HepG2 (cell line): ENCODE results near the gene PCYT2. TPM values are rescaled to one million over a fixed set of nuclear protein-coding genes. Genes with fewer than 3 reads are reported as not detected.

Experiments used
- ARNTL ChIP-seq: sonication (generic); formaldehyde crosslinking; IDR thresholded peaks from 2 replicates; pipeline ENCODE4 v1.4.0; 2020; ENCODE audit warnings: mild to moderate bottlenecking, missing genetic modification reagents
- DNMT1 ChIP-seq: sonication (generic); formaldehyde crosslinking; IDR thresholded peaks from 2 replicates; pipeline ENCODE4 v1.5.1; 2020; ENCODE audit warnings: mild to moderate bottlenecking, missing genetic modification reagents
- FOXA1 ChIP-seq, 2 experiments: fragments of 450-650 bp in 1 of 2; sonication (generic) in 1 of 2; formaldehyde crosslinking in 1 of 2; IDR thresholded peaks; 2 replicates each; pipeline versions ENCODE4 v1.4.0 to v1.6.1; 2016 to 2020; ENCODE audit warnings: missing genetic modification reagents in 1 of 2
- HNRNPK ChIP-seq: fragments of 200-400 bp; formaldehyde crosslinking; IDR thresholded peaks from 2 replicates; pipeline ENCODE4 v1.6.1; 2018; ENCODE audit warnings: low read length, low read depth, moderate library complexity, mild to moderate bottlenecking; ENCODE audit not compliant: poor library complexity, severe bottlenecking
- JARID2 ChIP-seq: sonication (generic); formaldehyde crosslinking; IDR thresholded peaks from 2 replicates; pipeline ENCODE4 v1.8.1; 2023; ENCODE audit warnings: missing genetic modification reagents, inconsistent platforms; ENCODE audit not compliant: insufficient replicate concordance
- NONO ChIP-seq, 2 experiments: fragments of 450-650 bp in 1 of 2; sonication (generic) in 1 of 2; formaldehyde crosslinking in 1 of 2; IDR thresholded peaks in 1 of 2; conservative IDR thresholded peaks in 1 of 2; 2 replicates each; pipeline versions ENCODE4 v1.6.1 to v1.8.0; 2017 to 2022; ENCODE audit warnings: mild to moderate bottlenecking in 1 of 2, missing genetic modification reagents in 1 of 2, moderate library complexity in 1 of 2
- XBP1 ChIP-seq: sonication (generic); formaldehyde crosslinking; IDR thresholded peaks from 2 replicates; pipeline ENCODE4 v1.5.0; 2020; ENCODE audit warnings: missing genetic modification reagents
- ZNF17 ChIP-seq: sonication (generic); formaldehyde crosslinking; IDR thresholded peaks from 2 replicates; pipeline ENCODE4 v1.5.0; 2020; ENCODE audit warnings: mild to moderate bottlenecking, missing genetic modification reagents
- ZNF737 ChIP-seq: sonication (generic); formaldehyde crosslinking; IDR thresholded peaks from 2 replicates; pipeline ENCODE4 v1.5.0; 2020; ENCODE audit warnings: missing genetic modification reagents, mild to moderate bottlenecking, borderline replicate concordance
- polyA plus RNA-seq, 8 experiments: library from polyadenylated mRNA; depleted of rRNA in 3 of 8; stranded (reverse) in 7 of 8; unstranded in 1 of 8; fragments of >200 nt; fragmentation: Illumina TruSeq in 4 of 8; extraction: Trizol in 4 of 8; gene quantifications; 2 replicates each; pipeline versions ENCODE4 v1.2.1 to v1.2.3, GENCODE V29; 2011 to 2016; ENCODE audit warnings: low read depth in 4 of 8, missing spikeins in 1 of 8, mixed read lengths in 1 of 8; ENCODE audit not compliant: insufficient read depth in 1 of 8
- total RNA-seq, 5 experiments: library from RNA; depleted of rRNA; stranded (reverse); fragments of >200 nt; fragmentation: Illumina TruSeq; extraction: Trizol; gene quantifications; 2 replicates each; pipeline ENCODE4 v1.2.3, GENCODE V29; 2016; ENCODE audit warnings: low read depth in 1 of 5
- TF ChIP-seq, protein P1 (sequence below): sonication (generic); formaldehyde crosslinking; IDR thresholded peaks from 2 replicates; pipeline ENCODE4 v1.4.0; 2020; ENCODE audit warnings: mild to moderate bottlenecking, missing genetic modification reagents
- TF ChIP-seq, protein P2 (sequence below): sonication (generic); formaldehyde crosslinking; IDR thresholded peaks from 2 replicates; pipeline ENCODE4 v1.4.0; 2020; ENCODE audit warnings: missing genetic modification reagents, borderline replicate concordance
- TF ChIP-seq, protein P3 (sequence below): IDR thresholded peaks from 2 replicates; pipeline ENCODE4 v1.6.1; 2016; ENCODE audit warnings: mild to moderate bottlenecking, missing biosample characterization, missing genetic modification reagents
- TF ChIP-seq, protein P4 (sequence below): sonication (generic); formaldehyde crosslinking; IDR thresholded peaks from 2 replicates; pipeline ENCODE4 v1.5.1; 2020; ENCODE audit warnings: mild to moderate bottlenecking, missing genetic modification reagents, borderline replicate concordance

The PCYT2 gene
- total and polyA plus RNA-seq, 2 of the 13 experiments (the other 11 are each of a cell fraction or from before 2014, with no cell fraction given), result 147 to 297 TPM

DNA sequence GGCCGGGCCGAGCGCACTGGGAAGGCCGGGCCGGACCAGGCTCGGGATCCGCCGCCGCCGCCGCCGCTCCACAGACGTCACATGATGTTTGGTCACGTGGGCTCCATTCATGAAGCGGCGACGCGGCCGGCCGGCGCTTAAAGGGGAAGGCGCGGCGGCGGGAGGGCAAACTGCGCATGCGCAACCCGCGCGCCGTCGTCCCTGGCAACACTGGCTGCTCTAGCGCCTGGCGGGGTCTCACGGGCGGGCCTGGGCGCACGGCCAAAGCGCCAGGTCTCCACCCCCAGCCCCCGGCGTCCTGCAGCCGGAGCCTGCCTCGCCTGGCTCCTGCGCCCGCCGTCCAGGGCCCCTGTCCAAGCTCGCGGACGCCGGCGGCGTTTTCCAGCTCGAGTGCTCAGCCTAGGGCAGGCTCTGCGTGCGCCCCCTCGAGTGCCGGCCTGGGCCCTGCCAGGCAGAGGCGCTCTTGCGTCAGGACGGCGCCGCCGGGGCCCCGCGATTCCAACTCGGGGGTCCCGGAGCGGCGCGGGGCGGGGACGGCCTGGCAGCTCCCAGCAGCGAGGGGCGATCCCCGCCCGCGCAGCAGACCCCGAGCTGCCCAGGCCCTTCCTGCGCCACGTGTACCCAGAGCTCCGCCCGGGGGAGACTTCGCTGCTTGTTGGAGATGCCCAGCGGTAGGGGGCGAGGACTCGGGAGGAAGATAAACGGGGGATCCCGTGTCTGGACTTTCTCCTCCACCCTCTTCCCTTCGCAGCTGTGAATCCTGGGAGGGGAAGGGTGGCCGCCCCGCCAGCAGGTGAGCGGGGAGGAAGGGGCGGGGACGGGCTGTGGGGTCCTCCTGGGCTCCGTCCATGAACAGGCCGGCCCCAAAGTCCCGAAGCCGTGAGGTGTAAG, 16.7 kb upstream of the PCYT2 start, which contains the start of gene MAFG (continued):
- TF ChIP-seq, protein P1, sequence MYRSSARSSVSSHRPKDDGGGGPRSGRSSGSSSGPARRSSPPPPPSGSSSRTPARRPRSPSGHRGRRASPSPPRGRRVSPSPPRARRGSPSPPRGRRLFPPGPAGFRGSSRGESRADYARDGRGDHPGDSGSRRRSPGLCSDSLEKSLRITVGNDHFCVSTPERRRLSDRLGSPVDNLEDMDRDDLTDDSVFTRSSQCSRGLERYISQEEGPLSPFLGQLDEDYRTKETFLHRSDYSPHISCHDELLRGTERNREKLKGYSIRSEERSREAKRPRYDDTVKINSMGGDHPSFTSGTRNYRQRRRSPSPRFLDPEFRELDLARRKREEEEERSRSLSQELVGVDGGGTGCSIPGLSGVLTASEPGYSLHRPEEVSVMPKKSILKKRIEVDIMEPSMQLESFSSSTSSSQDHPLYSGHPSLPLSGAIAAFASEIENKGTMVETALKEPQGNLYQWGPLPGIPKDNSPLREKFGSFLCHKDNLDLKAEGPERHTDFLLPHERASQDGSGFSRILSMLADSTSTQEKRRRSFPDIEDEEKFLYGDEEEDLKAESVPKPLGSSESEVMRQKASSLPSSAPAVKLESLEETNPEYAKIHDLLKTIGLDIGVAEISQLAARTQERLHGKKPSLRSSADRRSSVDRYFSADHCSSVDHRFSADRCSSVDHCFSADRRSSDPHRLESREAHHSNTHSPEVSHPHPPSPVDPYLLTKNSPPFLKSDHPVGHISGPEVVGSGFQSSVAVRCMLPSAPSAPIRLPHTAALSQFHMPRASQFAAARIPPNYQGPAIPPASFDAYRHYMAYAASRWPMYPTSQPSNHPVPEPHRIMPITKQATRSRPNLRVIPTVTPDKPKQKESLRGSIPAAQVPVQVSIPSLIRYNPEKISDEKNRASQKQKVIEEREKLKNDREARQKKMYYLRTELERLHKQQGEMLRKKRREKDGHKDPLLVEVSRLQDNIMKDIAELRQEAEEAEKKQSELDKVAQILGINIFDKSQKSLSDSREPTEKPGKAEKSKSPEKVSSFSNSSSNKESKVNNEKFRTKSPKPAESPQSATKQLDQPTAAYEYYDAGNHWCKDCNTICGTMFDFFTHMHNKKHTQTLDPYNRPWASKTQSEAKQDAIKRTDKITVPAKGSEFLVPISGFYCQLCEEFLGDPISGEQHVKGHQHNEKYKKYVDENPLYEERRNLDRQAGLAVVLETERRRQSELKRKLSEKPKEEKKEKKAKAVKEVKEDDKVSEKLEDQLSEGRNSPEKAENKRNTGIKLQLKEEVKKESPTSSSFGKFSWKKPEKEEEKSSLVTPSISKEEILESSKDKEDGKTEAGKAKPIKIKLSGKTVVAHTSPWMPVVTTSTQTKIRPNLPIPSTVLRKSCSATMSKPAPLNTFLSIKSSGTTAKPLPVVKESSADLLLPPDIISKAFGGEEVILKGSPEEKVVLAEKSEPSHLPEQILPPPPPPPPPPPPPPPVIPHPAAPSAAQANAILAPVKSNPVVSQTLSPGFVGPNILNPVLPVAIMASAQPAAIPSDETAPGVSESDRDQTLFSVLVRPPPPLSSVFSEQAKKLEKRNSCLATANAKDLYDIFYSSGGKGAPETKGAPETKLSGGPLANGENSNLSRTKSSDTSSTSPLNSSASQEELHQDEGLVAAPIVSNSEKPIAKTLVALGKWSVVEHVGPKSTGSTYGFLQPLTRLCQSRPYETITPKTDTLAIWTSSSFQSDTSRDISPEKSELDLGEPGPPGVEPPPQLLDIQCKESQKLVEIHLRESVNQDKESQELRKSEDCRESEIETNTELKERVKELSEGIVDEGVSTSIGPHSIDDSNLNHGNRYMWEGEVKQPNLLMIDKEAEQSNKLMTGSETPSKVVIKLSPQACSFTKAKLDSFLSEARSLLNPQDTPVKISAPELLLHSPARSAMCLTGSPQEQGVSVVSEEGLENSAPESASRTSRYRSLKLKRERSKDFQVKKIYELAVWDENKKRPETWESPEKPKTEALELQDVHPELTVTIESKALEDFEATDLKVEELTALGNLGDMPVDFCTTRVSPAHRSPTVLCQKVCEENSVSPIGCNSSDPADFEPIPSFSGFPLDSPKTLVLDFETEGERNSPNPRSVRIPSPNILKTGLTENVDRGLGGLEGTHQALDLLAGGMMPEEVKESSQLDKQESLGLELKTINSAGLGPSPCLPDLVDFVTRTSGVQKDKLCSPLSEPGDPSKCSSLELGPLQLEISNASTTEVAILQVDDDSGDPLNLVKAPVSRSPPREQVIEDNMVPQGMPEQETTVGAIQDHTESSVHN, result peak; percentile 45; the same call in 1 of the 2 replicates
- TF ChIP-seq ZNF17 (CRISPR knock-in tag) (no peak), ARNTL (CRISPR knock-in tag) (peak; percentile 79; the same call in 1 of the 2 replicates), JARID2 (CRISPR knock-in tag) (peak; percentile 23), NONO (IDR thresholded peaks at IDR 0.05) (no peak), NONO (CRISPR knock-in tag; conservative IDR thresholded peaks at IDR 0.05) (peak; percentile 86), ZNF737 (CRISPR knock-in tag) (no peak), FOXA1 (IDR thresholded peaks at IDR 0.05) (no peak), FOXA1 (CRISPR knock-in tag; IDR thresholded peaks at IDR 0.05) (no peak), HNRNPK (peak; percentile 63), DNMT1 (CRISPR knock-in tag) (peak; percentile 71; the same call in 1 of the 2 replicates), XBP1 (CRISPR knock-in tag) (peak; percentile 19; the same call in 1 of the 2 replicates)
- TF ChIP-seq, protein P2, sequence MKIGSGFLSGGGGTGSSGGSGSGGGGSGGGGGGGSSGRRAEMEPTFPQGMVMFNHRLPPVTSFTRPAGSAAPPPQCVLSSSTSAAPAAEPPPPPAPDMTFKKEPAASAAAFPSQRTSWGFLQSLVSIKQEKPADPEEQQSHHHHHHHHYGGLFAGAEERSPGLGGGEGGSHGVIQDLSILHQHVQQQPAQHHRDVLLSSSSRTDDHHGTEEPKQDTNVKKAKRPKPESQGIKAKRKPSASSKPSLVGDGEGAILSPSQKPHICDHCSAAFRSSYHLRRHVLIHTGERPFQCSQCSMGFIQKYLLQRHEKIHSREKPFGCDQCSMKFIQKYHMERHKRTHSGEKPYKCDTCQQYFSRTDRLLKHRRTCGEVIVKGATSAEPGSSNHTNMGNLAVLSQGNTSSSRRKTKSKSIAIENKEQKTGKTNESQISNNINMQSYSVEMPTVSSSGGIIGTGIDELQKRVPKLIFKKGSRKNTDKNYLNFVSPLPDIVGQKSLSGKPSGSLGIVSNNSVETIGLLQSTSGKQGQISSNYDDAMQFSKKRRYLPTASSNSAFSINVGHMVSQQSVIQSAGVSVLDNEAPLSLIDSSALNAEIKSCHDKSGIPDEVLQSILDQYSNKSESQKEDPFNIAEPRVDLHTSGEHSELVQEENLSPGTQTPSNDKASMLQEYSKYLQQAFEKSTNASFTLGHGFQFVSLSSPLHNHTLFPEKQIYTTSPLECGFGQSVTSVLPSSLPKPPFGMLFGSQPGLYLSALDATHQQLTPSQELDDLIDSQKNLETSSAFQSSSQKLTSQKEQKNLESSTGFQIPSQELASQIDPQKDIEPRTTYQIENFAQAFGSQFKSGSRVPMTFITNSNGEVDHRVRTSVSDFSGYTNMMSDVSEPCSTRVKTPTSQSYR (CRISPR knock-in tag), result 0 out of 2 replicates have a peak, but pooled peaks have one; percentile 9
- TF ChIP-seq, protein P3, sequence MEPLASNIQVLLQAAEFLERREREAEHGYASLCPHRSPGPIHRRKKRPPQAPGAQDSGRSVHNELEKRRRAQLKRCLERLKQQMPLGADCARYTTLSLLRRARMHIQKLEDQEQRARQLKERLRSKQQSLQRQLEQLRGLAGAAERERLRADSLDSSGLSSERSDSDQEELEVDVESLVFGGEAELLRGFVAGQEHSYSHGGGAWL, result peak; percentile 78; the same call in 1 of the 2 replicates
- TF ChIP-seq, protein P4, sequence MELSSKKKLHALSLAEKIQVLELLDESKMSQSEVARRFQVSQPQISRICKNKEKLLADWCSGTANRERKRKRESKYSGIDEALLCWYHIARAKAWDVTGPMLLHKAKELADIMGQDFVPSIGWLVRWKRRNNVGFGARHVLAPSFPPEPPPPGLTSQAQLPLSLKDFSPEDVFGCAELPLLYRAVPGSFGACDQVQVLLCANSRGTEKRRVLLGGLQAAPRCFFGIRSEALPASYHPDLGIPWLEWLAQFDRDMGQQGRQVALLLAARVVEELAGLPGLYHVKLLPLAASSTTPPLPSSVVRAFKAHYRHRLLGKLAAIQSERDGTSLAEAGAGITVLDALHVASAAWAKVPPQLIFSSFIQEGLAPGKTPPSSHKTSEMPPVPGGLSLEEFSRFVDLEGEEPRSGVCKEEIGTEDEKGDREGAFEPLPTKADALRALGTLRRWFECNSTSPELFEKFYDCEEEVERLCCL (CRISPR knock-in tag), result no peak
